Heart right ventricle (tissue), 16 donors: ENCODE measurements around the gene EBF3. TPM values are rescaled to one million over a fixed set of nuclear protein-coding genes. Genes with fewer than 3 reads are reported as not detected.

Experiments
- ATAC-seq, 8 donors: fragments of 200-7000 bp; cut with Tn5 transposase; one replicate each; pipeline ENCODE4 v1.9.1; 2020; ENCODE audit warnings: mild to moderate bottlenecking in 8 of 8, moderate library complexity in 8 of 8, moderate number of reproducible peaks in 1 of 8
- DNase-seq, 2 donors: peaks; one replicate each; pipeline ENCODE4 v3.0.0-alpha.2; 2020
- H3K27ac ChIP-seq, 10 donors: fragments of 200-600 bp; sonication (generic) in 2 of 10; one replicate each; pipeline versions ENCODE4 v1.5.0 to v1.8.0; 2020 to 2022; ENCODE audit warnings: mild to moderate bottlenecking in 3 of 10
- H3K27me3 ChIP-seq, 7 donors: fragments of 200-600 bp; one replicate each; pipeline ENCODE4 v1.8.0; 2021 to 2022; ENCODE audit warnings: mild to moderate bottlenecking in 2 of 7
- H3K36me3 ChIP-seq, 9 donors: fragments of 200-600 bp; sonication (generic) in 1 of 9; one replicate each; pipeline versions ENCODE4 v1.5.0 to v1.8.0; 2020 to 2022; ENCODE audit warnings: mild to moderate bottlenecking in 2 of 9
- H3K4me1 ChIP-seq, 9 donors: fragments of 200-600 bp; sonication (generic) in 1 of 9; one replicate each; pipeline versions ENCODE4 v1.5.0 to v1.8.0; 2020 to 2022; ENCODE audit warnings: mild to moderate bottlenecking in 4 of 9
- H3K4me3 ChIP-seq, 10 donors: fragments of 200-600 bp; sonication (generic) in 2 of 10; one replicate each; pipeline versions ENCODE4 v1.5.0 to v1.8.0; 2020 to 2022; ENCODE audit warnings: mild to moderate bottlenecking in 7 of 10, moderate library complexity in 2 of 10
- H3K9me3 ChIP-seq, 11 donors: fragments of 200-600 bp in 10 of 11; sonication (generic) in 2 of 11; one replicate each; pipeline versions ENCODE4 v1.5.0 to v1.8.0; 2013 to 2022; ENCODE audit warnings: mild to moderate bottlenecking in 2 of 11, control low read depth in 1 of 11, moderate library complexity in 1 of 11
- CTCF ChIP-seq, 9 donors: fragments of 200-600 bp; sonication (generic) in 2 of 9; IDR thresholded peaks; one replicate each; pipeline versions ENCODE4 v1.5.0 to v1.8.0; 2021 to 2022; ENCODE audit warnings: antibody characterized with exemption in 9 of 9, mild to moderate bottlenecking in 5 of 9, moderate library complexity in 1 of 9
- WGBS, 2 donors: extraction: QIAGEN DNeasy Blood & Tissue Kit; methylation state at CpG; one replicate each; pipeline ENCODE4 v1.1.7; 2013; ENCODE audit warnings: inconsistent platforms in 1 of 2; 5-methylcytosine and 5-hydroxymethylcytosine counted together
- intact Hi-C, 10 donors: fragments of 100-400 bp; cut with DNase I; formaldehyde crosslinking; loops; one replicate each; pipeline versions ENCODE4 v1.11.1 to v1.14.2; 2022
- polyA plus RNA-seq, 2 donors: library from polyadenylated mRNA; stranded (reverse); fragments of 200-250 nt; gene quantifications; one replicate each; pipeline ENCODE4 v1.2.3, GENCODE V29; 2013
- total RNA-seq, 10 donors: library from RNA; stranded (reverse); fragmentation: NEBNext Ultra II Directional in 3 of 10; extraction: Animal tissue kit (Norgen Biotek cat#: 25700) in 3 of 10; gene quantifications; one replicate each; pipeline versions ENCODE4 v1.2.1 to v1.2.4, GENCODE V29; 2021 to 2023
- donor health status: Arrhythmogenic right ventricular cardiomyopathy.
- donor health status: ischemic (EF 13 %, LVEDD 7.1; RV severe dilation, severe dysfunction).
- donor health status: healthy with polysubstance abuse.
- donor health status: DM: no; HTN: yes; CAD: no.
- donor health status: DM: no; HTN: no; CAD: no.
- donor health status: ischemic (EF 25% LVEDD 6.9; RV normal size, moderate dysfunction).
- donor health status: ischemic (EF 25% LVEDD 5.7; RV mildly dilated, moderate dysfunction).
- donor health status: healthy.
- donor health status: DM: yes; HTN: yes; CAD: no.
- donor health status: Ischemic cardiomyopathy.
- donor health status: ischemic (EF 35%, LVEDD 5.7; RV mildly dilated, moderate dysfunction).
- donor health status: nonischemic (EF 11% LVEDD 7.7; RV severe dilation, severe dysfunction).
- donor health status: DM: yes; HTN: yes; CAD: no.
- donor health status: PGD.
- donor health status: ischemic (EF 29% LVEDD 5.4; RV normal size, mild dysfunction).
- donor health status: nonischemic (EF 23%, LVEDD 6.1; RV moderate dilation, normal function).

EBF3 gene
- total and polyA plus RNA-seq, 12 donors, result 3.9 to 12.2 (median 5.6) TPM

DNA sequence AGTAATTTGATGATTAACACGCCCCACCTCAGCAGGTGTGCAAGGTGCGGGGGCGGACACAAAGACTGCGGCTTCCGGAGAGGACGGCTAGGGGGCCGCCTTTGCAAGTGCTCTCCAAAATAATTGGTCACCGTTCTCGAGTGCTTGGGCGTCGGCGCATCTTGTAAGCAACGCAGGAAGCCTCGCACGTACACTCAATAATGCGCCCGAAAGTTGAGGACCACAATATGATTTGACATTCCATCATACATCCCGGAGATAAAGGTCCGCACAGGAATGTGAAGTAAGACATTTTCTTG, 114.7 kb downstream of the EBF3 start:
- 95 to 96% methylated on average over 19 of the region's 19 CpGs for WGBS, 2 donors
- H3K36me3 ChIP-seq, result peaks cover 0 to 74% (median 4%) of the 10 kb centered on the region in 9 donors

DNA sequence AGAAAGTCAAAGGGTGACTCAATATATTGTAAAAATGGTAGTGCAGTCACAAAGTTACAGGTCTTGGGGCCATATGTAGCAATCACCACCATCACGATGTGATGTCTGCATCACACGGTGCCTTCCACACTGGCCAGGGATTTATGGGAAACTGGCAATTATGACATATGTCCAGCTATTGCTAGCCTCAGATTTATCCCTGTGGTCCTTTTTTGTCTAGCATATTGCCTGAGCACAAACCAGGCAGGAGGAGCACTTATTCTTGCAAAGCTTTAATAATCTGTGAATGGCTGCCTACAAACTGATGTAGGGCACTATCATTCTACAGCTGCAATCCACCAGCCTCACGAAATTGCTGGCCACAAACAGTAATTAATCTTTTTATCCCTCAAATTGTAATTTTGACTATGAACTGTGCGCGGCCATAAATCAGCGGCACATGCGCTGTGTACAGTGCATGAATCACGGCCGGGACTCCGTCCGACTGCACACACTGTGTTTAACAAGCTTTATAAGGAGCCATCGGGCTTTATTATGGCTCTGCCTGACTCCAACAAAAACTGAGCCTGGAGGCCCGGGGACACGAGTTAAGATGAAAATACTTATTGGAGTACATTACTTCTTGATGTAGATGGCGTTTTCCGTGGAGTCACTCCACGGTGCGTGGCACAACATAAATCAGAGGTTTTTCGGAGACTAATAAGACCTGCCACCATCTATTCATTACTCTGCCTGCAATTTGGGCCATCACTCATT, 115.2 kb downstream of the EBF3 start:
- H3K27ac ChIP-seq, result no peak overlapping the region
- WGBS, 2 donors, result 95 to 96% methylated on average over 19 of the region's 19 CpGs
- intact Hi-C loops, result no loop called here
- H3K9me3 ChIP-seq, result no peaks in the 10 kb centered on the region
- H3K4me1 ChIP-seq, result peaks cover 0 to 12% (median 0%) of the 10 kb centered on the region in 9 donors
- no peak overlapping the region for H3K4me3 ChIP-seq
- no peak for TF ChIP-seq CTCF (IDR thresholded peaks at IDR 0.05)
- DNase-seq (no peak), ATAC-seq (no peak)
- no peaks in the 10 kb centered on the region for H3K27me3 ChIP-seq
- peaks cover 0 to 79% (median 4%) of the 10 kb centered on the region in 9 donors for H3K36me3 ChIP-seq

More for the DNA sequence above, 114.7 kb downstream of the EBF3 start:
- no peak for ATAC-seq
- no peak for DNase-seq
- Histone ChIP-seq H3K4me1 (peaks cover 0 to 15% (median 0%) of the 10 kb centered on the region in 9 donors), H3K9me3 (no peaks in the 10 kb centered on the region), H3K27ac (no peak overlapping the region), H3K27me3 (no peaks in the 10 kb centered on the region), H3K4me3 (no peak overlapping the region)
- intact Hi-C loops, result no loop called here
- TF ChIP-seq CTCF (IDR thresholded peaks at IDR 0.05), result no peak

- Histone ChIP-seq H3K4me1 (peaks cover 0 to 3% (median 0%) of the 10 kb centered on the region in 9 donors), H3K4me3 (no peak overlapping the region), H3K27ac (no peak overlapping the region), H3K27me3 (no peaks in the 10 kb centered on the region), H3K9me3 (no peaks in the 10 kb centered on the region), H3K36me3 (peaks cover 0 to 88% (median 4%) of the 10 kb centered on the region in 9 donors)
- TF ChIP-seq CTCF (IDR thresholded peaks at IDR 0.05), result no peak
- ATAC-seq (no peak), DNase-seq (no peak)
- 89 to 90% methylated on average over 18 of the region's 18 CpGs for WGBS, 2 donors
- intact Hi-C loops, result no loop called here
These were observed 116.2 kb downstream of the EBF3 start for GRCh38 chr10:129847741-129848483.

GRCh38 chr10:129846991-129847391, 117.1 kb downstream of the EBF3 start:
- H3K27ac ChIP-seq, result no peak overlapping the region
- DNase-seq, result no peak
- intact Hi-C loops, result no loop called here
- no peak for ATAC-seq
- 83 to 87% methylated on average over 10 of the region's 10 CpGs for WGBS, 2 donors
- no peaks in the 10 kb centered on the region for H3K4me1 ChIP-seq
- H3K9me3 ChIP-seq, result no peaks in the 10 kb centered on the region
- H3K36me3 ChIP-seq, result peaks cover 0 to 92% (median 4%) of the 10 kb centered on the region in 9 donors
- H3K27me3 ChIP-seq, result no peaks in the 10 kb centered on the region
- no peak overlapping the region for H3K4me3 ChIP-seq
- TF ChIP-seq CTCF (IDR thresholded peaks at IDR 0.05), result no peak
